ES-I3 (cell line): ENCODE data around the gene MAGI3.
"Not testable (repeated sequence)": the region's sequence is repeated elsewhere in the genome, so short reads cannot be mapped to it uniquely, and the experiment has no call there.

Experiments
- H3K36me3 ChIP-seq: 2 replicates; pipeline ENCODE4 v1.6.1; 2013; ENCODE audit warnings: mild to moderate bottlenecking, low read length, control low read depth, moderate library complexity; ENCODE audit not compliant: insufficient read depth
- H3K4me1 ChIP-seq: 2 replicates; pipeline ENCODE4 v1.6.1; 2013; ENCODE audit warnings: mild to moderate bottlenecking, control low read depth, low read length; ENCODE audit not compliant: insufficient read depth
- H3K9ac ChIP-seq: 2 replicates; pipeline ENCODE4 v1.6.1; 2013; ENCODE audit warnings: low read depth, mild to moderate bottlenecking, low read length, moderate library complexity
- H3K9me3 ChIP-seq: 2 replicates; pipeline ENCODE4 v1.6.1; 2013; ENCODE audit warnings: mild to moderate bottlenecking, low read length, moderate library complexity; ENCODE audit not compliant: control insufficient read depth, insufficient read depth

MAGI3 gene

GRCh38 chr1:113442131-113442530 lies 51.8 kb downstream of the MAGI3 start:
- Histone ChIP-seq H3K36me3 (no peaks in the 10 kb centered on the region), H3K9me3 (no peaks in the 10 kb centered on the region), H3K4me1 (no peaks in the 10 kb centered on the region; the same call in 1 of the 2 replicates), H3K9ac (no peak overlapping the region)

DNA sequence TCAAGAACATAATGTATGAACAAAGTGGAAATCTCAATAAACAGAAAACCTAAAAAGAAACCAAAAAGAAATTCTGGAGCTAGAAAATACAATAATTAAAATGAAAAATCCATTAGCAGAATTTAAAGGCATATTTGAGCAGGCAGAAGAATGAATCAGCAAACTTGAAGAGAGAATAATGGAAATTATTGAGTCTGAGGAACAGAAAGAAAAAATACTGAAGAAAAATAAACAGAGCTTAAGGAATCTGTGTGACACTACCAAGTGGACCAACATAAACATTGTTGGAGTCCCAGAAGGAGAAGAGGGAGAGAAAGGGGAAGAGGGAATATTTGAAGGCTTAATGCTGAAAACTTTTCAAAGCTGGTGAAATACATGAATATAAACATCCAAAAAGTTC lies 54.5 kb downstream of the MAGI3 start:
- Histone ChIP-seq H3K9me3 (no peaks in the 10 kb centered on the region), H3K9ac (no peak overlapping the region), H3K36me3 (no peaks in the 10 kb centered on the region), H3K4me1 (no peaks in the 10 kb centered on the region; the same call in 1 of the 2 replicates)

GRCh38 chr1:113451710-113452109 lies 61.4 kb downstream of the MAGI3 start:
- 0 out of 2 replicates have a peak, but pooled peaks cover 3% of the 10 kb centered on the region for H3K4me1 ChIP-seq
- no peaks in the 10 kb centered on the region for H3K36me3 ChIP-seq
- no peaks in the 10 kb centered on the region for H3K9me3 ChIP-seq
- H3K9ac ChIP-seq = no peak overlapping the region

DNA sequence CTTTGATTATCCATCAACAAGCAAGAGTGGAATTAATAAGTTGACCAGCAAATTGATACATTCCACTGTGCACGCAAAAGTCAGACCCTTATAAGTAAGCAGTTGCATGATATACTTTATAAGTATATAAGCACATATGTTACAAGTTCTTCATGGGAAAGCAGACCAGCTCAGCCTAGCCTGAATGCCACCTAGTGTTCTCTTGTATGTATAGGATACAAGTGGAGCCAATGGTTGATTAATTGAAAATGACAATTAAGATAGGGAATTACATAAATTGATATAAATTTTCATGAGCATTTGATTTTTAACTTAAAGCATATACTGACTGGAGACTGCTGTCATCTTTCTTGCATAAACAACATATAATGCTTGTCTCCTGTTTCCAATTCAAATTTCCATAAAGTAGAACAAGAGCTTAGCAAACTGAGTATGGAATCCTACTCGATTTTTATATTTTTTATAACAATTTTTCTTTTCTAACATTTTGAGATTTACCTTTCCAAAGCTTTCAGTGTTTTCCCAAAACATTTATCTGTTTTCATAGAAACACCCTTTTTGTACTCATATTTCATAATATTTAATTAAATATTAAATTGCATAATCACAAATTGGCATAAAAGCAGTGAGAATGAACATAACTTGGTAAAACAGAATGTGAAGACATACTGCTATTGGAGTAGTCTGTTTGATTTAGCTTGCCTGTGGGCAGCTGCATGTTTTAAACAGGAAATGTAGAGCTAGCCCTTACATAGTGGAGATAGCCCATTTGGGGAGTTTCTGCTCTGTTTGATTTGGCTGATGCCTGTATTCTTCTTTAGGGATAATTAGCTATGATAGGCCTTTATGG lies 62.8 kb downstream of the MAGI3 start:
- no peak overlapping the region for H3K9ac ChIP-seq
- 0 out of 2 replicates have a peak, but pooled peaks cover 3% of the 10 kb centered on the region for H3K4me1 ChIP-seq
- no peaks in the 10 kb centered on the region for H3K9me3 ChIP-seq
- no peaks in the 10 kb centered on the region for H3K36me3 ChIP-seq

DNA sequence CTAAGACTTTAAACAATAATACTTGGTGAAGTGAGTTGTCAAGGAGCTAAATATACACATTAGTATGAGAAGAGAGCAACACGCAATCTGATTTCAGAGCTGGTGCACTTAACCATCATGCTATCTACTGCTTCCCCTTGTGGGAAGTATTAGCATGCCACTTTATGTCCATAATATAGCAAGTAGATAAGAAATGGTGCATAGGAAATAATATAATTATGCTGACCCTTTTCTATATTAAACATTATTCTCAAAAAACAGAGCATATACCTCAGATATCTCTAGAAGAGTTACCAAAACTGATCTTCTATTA lies 63.4 kb downstream of the MAGI3 start:
- Histone ChIP-seq H3K9ac (no peak overlapping the region), H3K36me3 (no peaks in the 10 kb centered on the region), H3K9me3 (no peaks in the 10 kb centered on the region), H3K4me1 (0 out of 2 replicates have a peak, but pooled peaks cover 3% of the 10 kb centered on the region)

GRCh38 chr1:113455374-113455773 lies 65.1 kb downstream of the MAGI3 start:
- 0 out of 2 replicates have a peak, but pooled peaks cover 3% of the 10 kb centered on the region for H3K4me1 ChIP-seq
- no peaks in the 10 kb centered on the region for H3K9me3 ChIP-seq
- no peaks in the 10 kb centered on the region for H3K36me3 ChIP-seq
- no peak overlapping the region for H3K9ac ChIP-seq

DNA sequence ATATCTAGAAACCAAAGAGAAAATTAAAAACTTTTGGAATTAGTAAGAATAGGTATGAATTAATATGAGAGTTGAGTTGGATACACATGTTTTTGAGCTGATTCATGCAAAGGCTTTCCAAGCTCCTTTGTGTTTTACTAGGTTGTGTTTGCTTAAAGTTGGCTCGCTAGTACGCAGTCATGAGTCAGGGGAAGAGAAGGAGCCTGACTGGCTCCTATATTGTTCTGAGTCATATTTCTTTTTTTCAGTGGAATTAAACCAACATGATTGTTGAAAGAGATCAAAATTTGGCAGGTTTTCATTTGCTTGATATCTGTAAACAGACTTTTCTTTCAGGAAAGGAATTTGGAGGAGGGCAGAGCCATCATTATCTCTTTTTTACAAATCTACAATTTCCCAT lies 66.7 kb downstream of the MAGI3 start:
- no peak overlapping the region for H3K9ac ChIP-seq
- no peaks in the 10 kb centered on the region for H3K36me3 ChIP-seq
- H3K4me1 ChIP-seq = no peaks in the 10 kb centered on the region
- H3K9me3 ChIP-seq = no peaks in the 10 kb centered on the region

DNA sequence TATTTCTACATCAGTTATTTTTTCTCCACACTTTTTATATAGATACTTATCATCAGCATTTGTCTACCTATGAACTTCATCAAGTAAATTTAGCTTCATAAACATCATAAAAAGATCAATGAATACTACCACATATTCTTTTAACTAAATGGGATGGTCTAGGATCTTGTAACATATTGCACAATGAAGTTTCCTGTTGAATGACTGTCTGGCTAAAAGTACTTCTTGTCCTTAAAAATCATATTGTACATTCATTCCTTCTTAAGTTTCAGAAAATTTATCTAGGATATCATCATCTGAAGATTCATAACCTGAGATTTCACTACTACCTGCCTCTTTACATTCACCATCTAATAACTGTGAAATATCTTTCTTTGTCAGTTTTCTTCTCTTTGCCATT lies 69.0 kb downstream of the MAGI3 start:
- H3K4me1 ChIP-seq = no peaks in the 10 kb centered on the region
- no peaks in the 10 kb centered on the region for H3K9me3 ChIP-seq
- H3K9ac ChIP-seq = no peak overlapping the region
- H3K36me3 ChIP-seq = no peaks in the 10 kb centered on the region

DNA sequence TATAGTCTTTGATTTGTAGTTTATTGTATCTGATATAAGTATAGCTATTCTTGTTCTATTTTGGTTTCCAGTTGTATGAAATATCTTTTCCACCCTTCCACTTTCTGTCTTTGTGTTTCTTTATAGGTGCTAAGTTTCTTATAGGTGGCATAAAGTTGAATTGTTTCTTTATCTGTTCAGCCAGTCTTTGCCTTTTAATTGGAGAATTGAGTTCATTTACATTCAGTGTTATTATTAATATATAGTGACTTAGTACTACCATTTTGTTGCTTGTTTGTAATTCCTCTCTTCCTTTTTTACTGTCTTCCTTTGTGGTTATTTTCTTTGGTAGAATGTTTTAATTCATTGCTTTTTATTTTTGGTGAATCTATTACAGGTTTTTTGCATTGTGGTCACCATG lies 77.7 kb downstream of the MAGI3 start:
- no peak overlapping the region for H3K9ac ChIP-seq
- H3K36me3 ChIP-seq = no peaks in the 10 kb centered on the region
- no peaks in the 10 kb centered on the region for H3K9me3 ChIP-seq
- H3K4me1 ChIP-seq = no peaks in the 10 kb centered on the region

DNA sequence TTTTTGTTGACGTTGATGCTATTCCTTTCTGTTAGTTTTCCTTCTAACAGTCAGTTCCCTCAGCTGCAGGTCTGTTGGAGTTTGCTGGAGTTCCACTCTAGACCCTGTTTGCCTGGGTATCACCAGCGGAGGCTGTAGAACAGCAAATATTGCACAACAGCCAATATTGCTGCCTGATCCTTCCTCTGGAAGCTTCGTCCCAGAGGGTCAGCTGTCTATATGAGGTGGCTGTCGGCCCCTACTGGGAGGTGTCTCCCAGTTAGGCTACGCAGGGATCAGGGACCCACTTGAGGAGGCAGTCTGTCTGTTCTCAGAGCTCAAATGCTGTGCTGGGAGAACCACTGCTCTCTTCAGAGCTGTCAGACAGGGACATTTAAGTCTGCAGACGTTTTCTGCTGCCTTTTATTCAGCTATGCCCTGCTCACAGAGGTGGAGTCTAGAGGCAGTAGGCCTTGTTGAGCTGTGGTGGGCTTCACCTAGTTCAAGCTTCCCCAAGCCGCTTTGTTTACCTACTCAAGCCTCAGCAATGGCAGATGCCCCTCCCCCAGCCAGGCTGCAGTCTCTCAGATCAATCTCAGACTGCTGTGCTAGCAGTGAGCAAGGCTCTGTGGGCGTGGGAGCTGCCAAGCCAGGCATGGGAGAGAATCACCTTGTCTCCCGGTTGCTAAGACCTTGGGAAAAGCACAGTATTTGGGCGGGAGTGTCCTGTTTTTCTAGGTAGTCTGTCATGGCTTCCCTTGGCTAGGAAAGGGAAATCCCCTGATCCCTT lies 88.3 kb downstream of the MAGI3 start:
- H3K36me3 ChIP-seq, H3K9me3 ChIP-seq: not testable (repeated sequence)

GRCh38 chr1:113479713-113480676 lies 89.7 kb downstream of the MAGI3 start:
- Histone ChIP-seq H3K36me3 (no peaks in the 10 kb centered on the region), H3K4me1 (no peaks in the 10 kb centered on the region), H3K9me3 (no peaks in the 10 kb centered on the region), H3K9ac (no peak overlapping the region)

More for the DNA sequence above, 88.3 kb downstream of the MAGI3 start:
- H3K9ac ChIP-seq, H3K4me1 ChIP-seq: not testable (repeated sequence)

- not testable (repeated sequence) for H3K4me1 ChIP-seq, H3K9ac ChIP-seq, H3K9me3 ChIP-seq, H3K36me3 ChIP-seq
These were observed 94.8 kb downstream of the MAGI3 start for GRCh38 chr1:113485131-113485530.

- H3K9me3 ChIP-seq = no peaks in the 10 kb centered on the region; the same call in 1 of the 2 replicates
- no peak overlapping the region for H3K9ac ChIP-seq
These were observed 98.4 kb downstream of the MAGI3 start for GRCh38 chr1:113488576-113489177.

DNA sequence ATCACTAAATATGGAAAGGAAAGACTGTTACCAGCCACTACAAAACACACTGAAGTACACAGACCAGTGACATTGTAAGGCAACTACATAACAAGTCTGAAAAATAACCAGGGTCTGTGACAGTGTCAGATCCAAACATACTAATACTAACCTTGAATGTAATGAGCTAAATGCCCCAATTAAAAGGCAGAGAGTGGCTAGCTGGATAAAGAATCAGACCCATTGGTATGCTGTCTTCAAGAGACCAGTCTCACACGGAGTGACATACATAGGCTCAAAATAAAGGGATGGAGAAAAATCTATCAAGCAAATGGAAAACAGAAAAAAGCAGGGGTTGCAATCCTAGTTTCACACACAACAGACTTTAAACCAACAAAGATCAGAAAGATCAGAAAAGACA lies 100.1 kb downstream of the MAGI3 start:
- no peaks in the 10 kb centered on the region; the same call in 1 of the 2 replicates for H3K9me3 ChIP-seq
- no peak overlapping the region for H3K9ac ChIP-seq
- H3K36me3 ChIP-seq = no peaks in the 10 kb centered on the region
- no peaks in the 10 kb centered on the region for H3K4me1 ChIP-seq

More at GRCh38 chr1:113488576-113489177, 98.4 kb downstream of the MAGI3 start:
- Histone ChIP-seq H3K4me1 (no peaks in the 10 kb centered on the region), H3K36me3 (no peaks in the 10 kb centered on the region)
